NCI-H460 (cell line): Measurements from ENCODE around the gene MED9. TPM values are rescaled to one million over a fixed set of nuclear protein-coding genes. Genes with fewer than 3 reads are reported as not detected.
A peak's percentile ranks its signal among the peaks of the same experiment; 100 is the strongest.

Source experiments
- DNase-seq: peaks from one replicate; pipeline ENCODE4 v3.0.0-alpha.2; 2016; ENCODE audit warnings: low read depth; ENCODE audit errors: extremely low read depth
- small RNA-seq, 2 experiments: library from RNA; depleted of rRNA; stranded (forward); fragments of <200 nt; gene quantifications; one replicate each; pipeline ENCODE3, GENCODE V24; 2014
- total RNA-seq: library from RNA; depleted of rRNA; stranded (reverse); fragments of >200 nt; shearing (Covaris generic); gene quantifications from 2 replicates; pipeline ENCODE4 v1.2.3, GENCODE V29; 2014; rRNA removed

Gene MED9
- total RNA-seq, 1 experiment from 2014 or later = 16.7 TPM

- no peak for DNase-seq
Measured at GRCh38 chr17:17532991-17533390, 56.2 kb downstream of the MED9 start.

- no peak for DNase-seq
Measured at GRCh38 chr17:17533901-17534441, 57.2 kb downstream of the MED9 start.

- peak; percentile 85 for DNase-seq
Measured at GRCh38 chr17:17535957-17536356, 59.2 kb downstream of the MED9 start.

GRCh38 chr17:17536702-17537101 lies 59.9 kb downstream of the MED9 start:
- DNase-seq = no peak

GRCh38 chr17:17537311-17538099 lies 60.7 kb downstream of the MED9 start:
- DNase-seq = no peak

- DNase-seq = peak; percentile 11
Measured at GRCh38 chr17:17538417-17539391, 61.9 kb downstream of the MED9 start.

GRCh38 chr17:17539591-17539990 lies 62.8 kb downstream of the MED9 start:
- DNase-seq = no peak

- no peak for DNase-seq
Measured at GRCh38 chr17:17540278-17540906, 63.6 kb downstream of the MED9 start.

GRCh38 chr17:17540935-17541639 lies 64.3 kb downstream of the MED9 start:
- DNase-seq = no peak

- DNase-seq = no peak
Measured at GRCh38 chr17:17541640-17542001, 64.8 kb downstream of the MED9 start.

Small RNAs within 50 kb of the gene (small RNA-seq; reads per million reads assigned to genes)
- gene RF00019 = 0 reads per million in 2 experiments

Other genes starting within 250 kb of the MED9 start
- gene FLCN, start 239.8 kb upstream of the MED9 start, total RNA-seq = 24.2 and 27.1 TPM in 2 replicates
- 88.0 and 89.3 TPM in 2 replicates for gene COPS3, start 195.8 kb upstream of the MED9 start, total RNA-seq
- gene NT5M, start 173.6 kb upstream of the MED9 start, total RNA-seq = 12.5 and 15.3 TPM in 2 replicates
- 0.63 and 0.94 TPM in 2 replicates for gene RASD1, start 19.4 kb downstream of the MED9 start, total RNA-seq
- gene PEMT, start 114.7 kb downstream of the MED9 start, total RNA-seq = 84.7 and 120 TPM in 2 replicates
- 7.3 and 9.6 TPM in 2 replicates for gene RAI1, start 204.5 kb downstream of the MED9 start, total RNA-seq